Fibroblast of villous mesenchyme (primary cell): ENCODE data around the gene ITGA5. TPM values are rescaled to one million over a fixed set of nuclear protein-coding genes. Genes with fewer than 3 reads are reported as not detected.
A peak's percentile ranks its signal among the peaks of the same experiment; 100 is the strongest.

Experiments
- DNase-seq: peaks from one replicate; pipeline ENCODE4 v3.0.0-alpha.2; 2010; ENCODE audit warnings: low read depth
- H3K4me3 ChIP-seq: 2 replicates; pipeline ENCODE4 v1.5.1; 2011; ENCODE audit warnings: low read depth, mild to moderate bottlenecking, low read length
- CTCF ChIP-seq: IDR thresholded peaks from 2 replicates; pipeline ENCODE4 v1.5.1; 2012; ENCODE audit warnings: low read depth, mild to moderate bottlenecking, low read length; ENCODE audit not compliant: insufficient read depth
- total RNA-seq: library from RNA; depleted of rRNA; stranded (reverse); fragments of >200 nt; gene quantifications from 2 replicates; pipeline ENCODE4 v1.2.3, GENCODE V29; 2012

Gene ITGA5
- total RNA-seq, 1 donor = 431 TPM

GRCh38 chr12:54368709-54369596, 50.1 kb downstream of the ITGA5 start:
- H3K4me3 ChIP-seq = peak overlapping the region; percentile 28
- peak; percentile 94 for TF ChIP-seq CTCF
- peak; percentile 87 for DNase-seq

GRCh38 chr12:54368025-54368708, 50.9 kb downstream of the ITGA5 start:
- H3K4me3 ChIP-seq = no peak overlapping the region
- no peak for DNase-seq
- no peak for TF ChIP-seq CTCF

GRCh38 chr12:54364413-54364812, 54.7 kb downstream of the ITGA5 start, which contains the start of gene GPR84:
Gene GPR84, minus strand, starts transcription at chr12:54364486. Its CDS starts 635 bp downstream, at chr12:54363851.
- no peak within 1 kb of the TSS for H3K4me3 ChIP-seq
- no peak for DNase-seq
- no peak for TF ChIP-seq CTCF

GRCh38 chr12:54363618-54364017, 55.4 kb downstream of the ITGA5 start:
- no peak for TF ChIP-seq CTCF
- DNase-seq = no peak
- H3K4me3 ChIP-seq = no peak overlapping the region

- DNase-seq = no peak
- H3K4me3 ChIP-seq = no peak overlapping the region
- no peak for TF ChIP-seq CTCF
Observed at GRCh38 chr12:54363047-54363446, 56.0 kb downstream of the ITGA5 start.

- TF ChIP-seq CTCF = peak; percentile 88
- DNase-seq = peak; percentile 82
- no peak overlapping the region for H3K4me3 ChIP-seq
Observed at GRCh38 chr12:54360717-54361456, 58.2 kb downstream of the ITGA5 start.
